GM19035 (cell line): ENCODE data around the gene CLN6.

ENCODE experiments used
- ATAC-seq: cut with Tn5 transposase; IDR thresholded peaks from one replicate; pipeline ENCODE4 v1.9.1; 2021; ENCODE audit not compliant: unreplicated experiment

Gene CLN6

DNA sequence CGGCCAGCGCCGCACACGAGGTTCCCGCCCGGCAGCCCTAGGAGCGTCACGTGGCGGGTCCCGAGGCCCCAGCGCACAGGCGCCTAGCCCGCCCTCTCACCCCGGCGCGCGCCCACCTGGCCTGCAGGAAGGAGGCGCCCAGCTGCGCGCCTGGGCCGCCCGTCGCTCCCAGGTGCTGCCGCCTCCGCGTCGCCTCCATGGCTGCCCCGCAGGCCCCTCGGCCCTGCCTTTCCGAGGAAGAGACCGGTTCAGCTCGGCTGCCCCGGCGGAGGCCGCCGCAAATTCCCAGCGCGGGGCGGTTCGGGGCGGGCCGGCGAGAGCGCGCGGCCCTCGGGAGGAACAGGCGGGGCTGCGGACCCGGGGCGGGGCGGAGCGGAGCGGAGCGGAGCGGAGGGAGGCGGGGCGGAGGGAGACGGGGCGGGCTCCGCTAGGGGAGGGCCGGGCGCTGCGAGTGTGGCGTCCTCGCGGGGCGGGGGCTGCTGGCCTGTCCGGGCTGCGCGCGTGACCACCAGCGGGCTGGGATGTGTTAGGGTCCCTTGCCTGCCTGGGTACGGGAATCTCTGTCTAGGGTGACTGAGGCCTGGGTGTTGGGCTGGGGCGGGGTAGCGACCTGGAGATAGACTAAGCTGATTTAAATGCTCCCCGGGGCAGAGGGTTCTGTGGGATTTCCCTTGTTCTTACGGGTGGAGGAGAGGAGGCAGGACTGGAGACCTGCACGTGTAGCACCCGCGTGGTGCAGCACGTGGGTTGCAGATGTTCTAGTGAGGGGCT is at the start of gene CLN6:
CLN6 (minus strand) TSS at position 343 of the 771 bp plus-strand sequence; CDS start at position 199, 144 bp downstream.
- peak; percentile 75 for ATAC-seq

DNA sequence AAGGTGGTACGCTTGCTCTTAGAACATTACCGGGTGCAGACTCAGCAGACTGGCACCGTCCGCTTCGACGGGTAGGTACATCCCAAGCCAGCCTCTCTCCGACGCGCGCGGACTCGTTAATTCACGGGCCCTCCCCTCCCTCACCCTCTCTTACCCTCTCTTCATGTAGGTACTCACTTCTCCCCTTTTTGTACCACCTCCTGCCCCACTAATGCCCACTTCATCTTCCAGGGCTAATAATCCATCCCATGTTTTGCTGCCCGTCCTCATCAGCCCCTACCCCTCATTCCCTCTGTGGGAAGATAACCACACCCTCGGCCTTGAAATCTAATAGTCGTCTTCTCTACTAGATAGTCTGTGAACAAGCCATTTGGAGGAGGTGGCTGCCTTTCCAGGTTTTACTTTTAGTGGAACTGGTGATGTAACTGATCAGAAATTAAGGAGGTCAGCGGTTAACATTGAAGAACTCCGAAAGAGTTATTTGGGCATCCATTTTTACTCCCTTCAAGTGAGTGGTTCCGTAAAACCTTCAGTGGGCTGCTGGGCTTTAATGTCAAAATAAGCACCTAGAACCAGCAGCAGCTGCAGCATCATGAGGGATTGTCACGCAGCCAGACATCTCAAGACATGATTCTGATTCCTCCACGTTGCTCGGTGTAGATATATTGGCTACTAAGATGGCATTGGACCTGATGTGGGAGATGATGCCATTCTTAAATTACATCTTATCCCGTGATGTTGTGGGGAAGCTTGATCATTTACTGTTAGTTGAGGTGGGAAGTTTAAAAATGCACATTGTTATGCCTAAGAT is 49.3 kb upstream of the CLN6 start:
- ATAC-seq: no peak

DNA sequence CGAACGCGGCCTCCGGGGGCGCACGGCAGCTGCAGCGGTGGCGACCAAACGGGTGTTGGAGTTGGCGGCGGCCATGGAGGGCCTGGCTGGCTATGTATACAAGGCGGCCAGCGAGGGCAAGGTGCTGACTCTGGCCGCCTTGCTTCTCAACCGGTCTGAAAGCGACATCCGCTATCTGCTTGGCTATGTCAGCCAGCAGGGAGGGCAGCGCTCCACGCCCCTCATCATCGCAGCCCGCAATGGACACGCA is 48.7 kb upstream of the CLN6 start:
- no peak for ATAC-seq

DNA sequence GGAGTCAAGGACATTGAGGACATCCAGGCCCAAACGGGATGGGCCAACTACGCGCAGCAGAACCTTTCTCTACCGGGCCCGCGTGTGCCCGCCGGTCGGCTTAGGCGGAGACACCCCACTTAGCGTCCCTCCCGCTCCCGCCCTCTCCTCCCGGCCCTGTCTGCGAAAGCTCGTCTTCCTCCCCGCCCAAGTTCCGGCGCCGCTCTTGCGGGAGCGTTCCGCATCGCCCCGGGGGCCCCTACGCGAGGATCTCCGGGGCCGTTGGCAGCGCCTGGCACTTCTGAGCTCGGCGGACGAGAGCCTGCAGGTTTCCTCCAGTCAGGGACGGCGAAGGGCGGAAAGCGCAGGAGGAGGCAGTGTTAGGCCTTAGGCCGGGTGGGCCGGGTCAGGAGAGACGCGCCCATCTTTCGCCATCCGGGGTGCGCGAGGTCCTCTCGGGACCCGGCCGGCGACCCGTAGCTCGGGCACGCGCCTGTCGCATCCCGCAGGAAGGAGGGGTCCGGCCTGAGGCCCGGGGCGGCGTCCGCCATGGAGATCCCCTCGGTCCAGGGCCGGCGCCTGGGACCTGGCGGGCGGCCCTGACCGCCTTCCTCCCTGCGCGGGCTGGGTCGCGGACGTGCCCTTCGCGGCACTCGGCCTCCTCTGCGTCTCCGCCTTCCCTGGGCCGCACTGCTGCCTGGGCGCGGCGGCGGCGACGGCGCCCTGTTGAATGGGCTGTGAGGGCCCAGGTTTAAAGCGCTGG is 48.2 kb upstream of the CLN6 start, which contains the start of gene FEM1B:
FEM1B (plus strand) TSS at position 143 of the 742 bp plus-strand sequence. CDS start 673 bp downstream, outside the sequence.
- peak; percentile 82 for ATAC-seq

DNA sequence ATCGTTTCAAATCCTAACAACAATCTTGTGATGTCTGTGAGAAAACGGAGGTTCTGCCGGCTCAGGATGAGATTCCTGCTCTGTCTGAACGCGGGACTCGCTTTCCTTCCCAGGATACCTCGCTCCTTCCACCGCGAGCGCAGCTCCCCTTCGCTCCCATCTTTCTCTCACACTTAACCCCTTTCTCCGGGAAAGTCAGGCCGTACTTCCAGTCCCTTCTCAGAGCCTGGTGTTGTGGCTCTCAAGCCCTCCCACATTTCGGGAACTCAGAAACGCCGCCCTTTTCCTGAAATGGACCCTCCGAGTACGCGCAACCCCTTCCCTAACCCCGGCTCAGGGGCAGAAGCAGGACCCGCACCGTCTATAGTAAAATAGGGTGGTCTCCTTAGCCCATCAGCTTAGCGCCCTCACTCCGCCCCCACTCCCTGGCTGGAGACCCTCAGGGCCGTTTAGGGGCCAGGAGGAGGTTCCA is 47.6 kb upstream of the CLN6 start:
- ATAC-seq: no peak

DNA sequence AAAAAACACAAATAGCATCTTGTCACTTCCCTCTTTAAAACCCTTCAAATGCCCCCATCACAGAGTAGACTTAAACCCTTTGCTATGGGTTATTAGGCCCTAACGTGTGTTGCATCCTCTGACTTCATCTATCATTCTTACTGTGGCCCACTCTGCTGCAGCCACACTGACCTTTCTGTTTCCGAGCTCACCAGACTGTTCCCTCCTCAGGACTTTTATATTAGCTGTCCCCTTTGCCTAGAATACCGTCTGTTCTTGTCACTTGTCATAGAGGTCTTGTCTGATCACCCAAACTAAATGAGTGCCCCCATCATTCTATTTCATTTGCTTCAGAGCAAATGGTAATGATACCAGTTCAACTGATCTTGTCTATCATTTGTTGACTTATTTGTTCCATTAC is 47.1 kb upstream of the CLN6 start:
- ATAC-seq: no peak

DNA sequence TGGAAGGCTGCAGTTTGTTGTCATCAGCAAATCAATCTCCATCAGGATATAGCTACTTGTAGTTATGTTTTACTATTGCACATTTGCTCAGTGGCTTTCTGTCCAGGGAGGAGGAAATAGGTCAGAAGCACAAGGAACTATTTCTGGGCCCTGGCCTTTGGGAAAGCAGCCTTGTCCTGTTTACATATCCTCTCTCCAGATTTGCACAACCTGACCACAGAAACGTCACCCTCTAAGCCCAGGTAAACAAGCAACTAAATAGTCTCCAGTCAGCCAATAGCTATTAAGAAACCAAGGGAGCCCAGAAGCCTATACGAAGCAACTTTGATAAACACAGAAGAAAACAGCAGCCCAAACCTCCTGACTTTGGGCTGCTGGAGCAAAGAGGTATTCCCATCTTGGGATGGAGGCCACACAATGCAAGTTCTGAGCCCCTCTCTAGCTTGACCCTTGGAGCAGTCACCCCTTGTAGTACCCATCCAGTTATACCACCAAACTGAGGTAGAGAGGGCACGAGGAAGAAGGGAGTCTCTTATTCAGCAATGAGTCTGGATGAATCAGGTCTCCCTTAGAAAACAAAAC is 45.7 kb upstream of the CLN6 start:
- no peak for ATAC-seq

DNA sequence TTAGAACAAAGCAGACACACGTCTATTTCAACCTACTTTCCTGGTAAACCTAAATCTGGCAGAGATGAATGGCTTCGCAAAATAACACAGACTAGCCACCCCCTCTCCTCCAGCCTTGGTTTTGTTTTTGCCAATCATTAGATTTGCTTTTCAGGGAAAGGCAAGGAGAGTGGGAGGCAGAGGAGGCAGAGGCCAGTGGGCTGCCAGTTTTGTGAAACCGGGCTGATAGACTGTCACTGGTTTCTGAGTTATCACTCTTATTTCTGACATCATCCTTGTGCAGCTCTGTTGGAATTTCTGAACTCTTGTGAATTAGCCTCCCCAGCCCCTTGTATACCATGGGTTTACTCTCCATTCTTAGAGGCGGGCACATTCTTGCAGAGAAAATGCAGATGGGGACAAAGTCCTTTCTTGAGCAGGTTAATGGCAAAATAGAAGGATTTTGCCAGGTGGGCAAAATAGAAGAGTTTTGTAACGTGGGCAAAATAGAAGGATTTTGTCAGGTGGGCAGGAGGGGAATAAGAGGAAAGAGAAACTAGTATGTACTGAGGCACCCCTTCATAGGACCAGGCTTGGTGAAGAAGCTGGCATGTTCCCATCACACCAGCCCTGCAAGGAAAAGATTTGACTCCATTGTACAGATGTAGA is 44.8 kb upstream of the CLN6 start:
- no peak for ATAC-seq

DNA sequence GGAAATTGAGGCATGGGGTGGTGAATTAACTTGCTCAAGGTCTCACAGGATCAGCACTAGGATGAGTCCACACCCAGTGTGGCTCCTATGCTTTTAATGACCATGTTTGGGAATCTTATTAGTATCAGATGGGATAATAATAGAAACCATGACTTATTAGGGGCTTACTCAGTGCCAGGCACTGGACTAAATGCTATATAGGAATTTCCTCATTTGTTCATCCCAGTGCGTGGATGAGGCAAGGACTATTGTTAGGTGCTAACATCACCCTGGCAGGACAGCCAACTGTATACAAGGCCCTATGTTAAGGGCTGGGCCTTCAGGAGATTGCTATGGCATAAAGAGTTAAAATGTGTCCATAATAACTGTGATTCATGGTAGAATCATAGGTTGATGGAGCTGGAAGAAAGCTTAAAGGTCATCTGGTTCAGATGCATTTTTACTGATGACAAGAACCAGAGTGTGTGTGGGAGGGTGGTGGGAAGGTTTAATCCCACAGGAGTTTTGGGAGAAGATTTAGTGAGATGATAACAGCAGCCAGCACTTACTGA is 43.3 kb upstream of the CLN6 start:
- ATAC-seq: no peak

DNA sequence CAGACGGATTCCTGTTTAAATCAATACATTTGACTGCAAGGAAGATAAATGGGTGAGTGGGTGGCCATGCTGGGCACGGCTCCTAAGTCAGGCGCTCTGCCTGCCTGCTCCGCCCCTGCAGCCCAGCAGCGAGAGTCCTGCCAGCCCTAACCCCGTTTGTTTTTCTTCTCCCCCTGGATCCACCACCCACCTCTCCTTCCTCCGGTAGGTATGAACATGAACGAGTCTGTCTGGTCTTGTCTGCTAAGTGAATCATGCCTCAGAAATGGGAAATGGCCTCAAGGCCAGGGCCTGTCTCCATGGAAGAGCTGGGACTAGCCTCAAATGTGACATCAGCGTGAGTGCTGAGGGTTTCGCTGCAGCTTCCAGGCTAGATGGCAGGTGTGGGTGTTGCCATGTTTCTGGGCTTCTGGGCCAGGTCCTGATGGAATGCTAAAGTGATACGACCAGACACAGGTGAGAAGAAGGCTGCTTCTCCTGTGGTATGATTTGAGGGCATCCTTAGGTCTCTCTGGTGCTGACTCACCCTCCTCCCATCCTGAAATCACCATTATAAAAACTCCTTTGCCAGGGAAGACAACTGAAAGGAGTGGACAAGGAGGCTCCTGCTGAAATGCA is 42.4 kb upstream of the CLN6 start:
- no peak for ATAC-seq

DNA sequence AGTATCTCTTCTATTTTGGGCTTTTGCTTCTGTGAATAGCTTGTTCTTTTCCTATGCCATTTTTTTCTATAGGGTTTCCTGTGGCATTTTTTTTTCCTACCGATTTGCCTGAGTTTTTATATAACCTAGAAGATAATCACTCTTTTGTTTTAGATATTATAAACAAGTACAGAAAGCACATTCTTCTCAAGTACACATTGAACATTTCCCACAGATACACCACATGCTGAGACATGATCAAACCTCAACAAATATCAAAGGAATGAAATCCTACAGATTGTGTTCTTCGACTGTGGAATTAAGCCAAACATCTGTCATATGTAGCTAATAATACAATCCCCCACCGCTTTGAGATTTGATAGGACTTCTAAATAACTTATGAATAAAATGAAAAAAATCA is 38.9 kb upstream of the CLN6 start:
- no peak for ATAC-seq

DNA sequence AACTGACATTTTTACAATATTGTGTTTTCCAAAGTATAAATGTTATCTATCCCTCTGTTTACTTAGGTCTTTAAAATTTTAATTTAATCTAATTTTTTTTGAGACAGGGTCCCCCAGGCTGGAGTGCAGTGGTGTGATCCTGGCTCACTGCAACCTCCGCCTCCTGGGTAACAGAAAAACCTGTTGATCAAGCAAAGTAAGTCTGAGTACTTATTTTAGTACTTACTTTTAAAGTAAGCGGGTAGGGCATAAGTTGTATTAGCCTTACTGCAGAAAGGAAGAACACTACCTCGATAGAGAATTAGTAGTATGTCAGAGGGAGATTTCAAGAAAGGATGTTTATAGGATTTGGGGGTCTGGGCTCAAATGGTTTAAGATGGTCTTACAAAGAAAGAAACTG is 36.1 kb upstream of the CLN6 start:
- no peak for ATAC-seq

DNA sequence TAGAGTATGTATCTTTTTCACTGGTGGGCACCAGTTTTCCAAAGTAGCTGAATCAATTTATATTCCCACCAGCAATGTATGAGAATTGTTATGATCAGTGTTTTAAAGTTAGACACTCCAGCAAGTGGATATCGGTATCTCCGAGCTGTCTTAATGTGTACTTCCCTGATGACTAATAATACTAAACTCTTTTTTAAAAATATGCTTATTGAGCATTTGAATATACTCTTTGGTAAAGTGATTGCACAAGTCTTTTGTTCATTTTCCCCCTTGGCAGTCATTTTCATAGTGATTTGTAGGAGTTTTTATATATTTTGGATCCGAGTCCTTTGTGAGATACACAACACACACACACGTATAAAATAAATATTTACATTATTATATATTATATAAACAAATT is 35.6 kb upstream of the CLN6 start:
- ATAC-seq: no peak

DNA sequence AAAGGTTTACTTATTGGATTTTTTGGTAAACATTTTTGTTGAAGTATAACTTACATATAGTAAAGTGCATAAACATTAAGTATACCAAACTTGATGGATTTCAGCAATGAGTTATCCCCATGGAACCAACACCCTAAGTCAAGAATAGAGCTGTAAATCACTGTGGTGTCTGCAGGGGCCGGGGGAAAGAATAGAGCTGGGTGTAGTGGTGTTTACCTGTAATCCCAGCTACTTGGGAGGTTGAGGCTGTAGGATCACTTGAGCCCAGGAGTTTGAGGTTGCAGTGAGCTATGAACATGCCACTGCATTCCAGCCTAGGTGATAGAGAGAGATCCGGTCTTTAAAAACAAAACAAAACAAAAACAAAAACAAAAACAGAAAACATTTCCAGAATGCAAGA is 34.8 kb upstream of the CLN6 start:
- no peak for ATAC-seq

DNA sequence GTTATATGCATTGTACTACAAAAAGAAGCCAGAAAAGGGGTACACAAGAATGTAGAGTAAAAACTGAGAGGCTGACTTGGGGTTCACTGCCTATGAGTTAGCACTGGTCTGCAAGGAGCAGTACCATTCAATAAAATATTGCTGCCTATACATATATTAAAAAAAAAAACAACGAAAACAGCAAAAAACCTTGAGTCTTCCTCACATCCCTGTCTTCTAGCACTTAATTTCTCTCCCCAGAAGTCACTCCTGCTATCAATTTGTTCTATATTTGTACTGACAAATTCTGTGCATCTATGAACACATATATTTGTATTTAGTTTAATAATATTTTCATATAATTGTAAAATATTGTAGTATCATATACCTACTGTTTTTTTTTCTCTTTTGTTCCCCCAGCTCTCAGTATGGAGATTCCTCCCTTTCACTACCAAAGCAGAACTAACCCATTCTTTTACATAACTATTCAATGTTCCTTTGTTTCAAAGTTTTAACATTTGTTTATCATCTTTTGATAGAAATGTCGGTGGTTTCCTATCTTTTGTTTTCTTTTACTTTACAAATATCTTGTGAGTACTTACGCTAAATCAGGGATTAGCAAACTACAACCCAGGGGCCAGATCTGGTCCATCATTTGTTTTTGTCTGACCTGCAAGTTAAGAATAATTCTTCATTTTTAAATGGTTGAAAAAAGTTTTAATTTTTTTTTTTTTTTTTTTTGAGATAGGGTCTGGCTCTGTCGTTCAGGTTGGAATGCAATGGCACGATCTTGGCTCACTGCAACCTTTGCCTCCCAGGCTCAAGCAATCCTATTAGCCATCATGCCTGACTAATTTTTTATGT is 33.2 kb upstream of the CLN6 start:
- ATAC-seq: no peak

DNA sequence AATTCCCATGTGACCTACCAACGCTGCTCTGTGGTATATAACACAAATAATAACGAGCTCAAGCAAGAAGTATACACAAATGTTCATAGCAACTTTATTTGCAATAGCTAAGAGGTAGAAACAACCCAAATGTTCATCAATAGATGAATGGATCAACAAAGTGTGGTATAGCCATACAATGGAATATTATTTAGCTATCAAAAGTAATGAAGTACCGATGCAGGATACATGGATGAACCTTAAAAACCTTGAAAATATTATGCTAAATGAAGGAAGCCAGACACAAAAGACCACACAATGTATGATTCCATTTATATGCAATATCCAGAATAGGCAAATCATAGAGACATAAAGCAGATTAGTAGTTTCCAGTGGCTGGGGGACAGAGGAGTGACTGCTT is 32.5 kb upstream of the CLN6 start:
- no peak for ATAC-seq

DNA sequence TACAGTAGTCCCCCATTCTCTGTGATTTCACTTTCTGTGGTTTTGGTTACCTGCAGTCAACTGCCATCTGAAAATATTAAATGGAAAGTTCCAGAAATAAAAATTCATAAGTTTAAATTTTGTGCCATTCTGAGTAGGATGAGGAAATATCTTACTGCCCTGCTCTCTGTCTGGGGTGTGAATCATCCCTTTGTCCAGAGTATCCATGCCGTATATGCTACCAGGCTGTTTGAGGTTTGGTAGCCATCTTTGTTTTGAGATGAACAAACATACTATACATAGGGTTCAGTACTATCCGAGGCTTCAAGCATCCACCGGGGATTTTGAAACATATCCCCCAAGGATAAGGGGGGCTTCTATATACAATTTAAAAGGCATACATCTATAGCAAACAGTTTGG is 31.7 kb upstream of the CLN6 start:
- no peak for ATAC-seq

DNA sequence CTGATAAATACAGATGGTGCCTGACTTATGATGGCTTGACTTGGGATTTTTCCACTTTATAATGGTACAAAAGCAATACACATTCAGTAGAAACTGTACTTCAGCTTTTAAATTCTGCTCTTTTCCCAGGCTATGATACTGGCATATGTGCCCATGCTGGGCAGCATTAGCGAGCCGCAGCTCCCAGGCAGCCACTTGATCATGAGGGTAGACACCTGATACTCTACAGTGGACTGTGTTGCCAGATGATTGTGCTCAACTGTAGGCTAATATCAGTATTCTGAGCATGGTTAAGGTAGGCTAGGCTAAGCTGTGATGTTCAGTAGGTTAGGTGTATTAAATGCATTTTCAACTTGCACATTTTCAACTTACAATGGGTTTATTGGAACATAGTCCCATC is 30.4 kb upstream of the CLN6 start:
- ATAC-seq: no peak

DNA sequence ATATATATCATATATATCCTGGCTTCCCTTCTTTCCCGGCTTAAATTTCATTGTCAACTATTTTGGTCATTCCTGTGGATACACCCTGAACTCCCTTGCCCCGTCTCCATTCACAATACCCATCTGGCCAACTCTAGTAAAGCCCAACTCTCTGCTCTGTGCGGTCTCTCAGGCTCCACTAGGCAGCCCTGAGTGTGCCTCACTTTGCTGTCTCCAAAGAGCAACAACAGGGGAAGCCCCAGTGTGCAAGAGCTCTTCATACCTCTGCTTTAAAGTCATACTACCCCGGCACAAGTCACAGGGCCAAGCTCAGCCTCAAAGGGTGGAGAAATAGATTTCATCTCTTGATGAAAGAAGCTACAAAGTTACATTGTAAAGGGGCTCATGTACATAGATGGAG is 29.2 kb upstream of the CLN6 start:
- ATAC-seq: no peak
